Measurements from ENCODE around the gene NT5C3B.

Gene NT5C3B

GRCh38 chr17:41810659-41811548 lies 25.1 kb downstream of the NT5C3B start:
- no CpG with 5 or more reads among the region's 58 CpGs for WGBS (ENCODE audit: insufficient coverage, insufficient read length)
- no peaks in the 10 kb centered on the region for H3K27me3 ChIP-seq (ENCODE audit: control insufficient read depth, insufficient read depth, low read length)
- no peaks in the 10 kb centered on the region for H3K36me3 ChIP-seq (ENCODE audit: control insufficient read depth, insufficient read depth, low read length)
- H3K27ac ChIP-seq (ENCODE audit: low read length): no peak overlapping the region
- H3K4me3 ChIP-seq (ENCODE audit: low read length): peak overlapping the region; percentile 85
- no peaks in the 10 kb centered on the region for H3K4me1 ChIP-seq (ENCODE audit: control insufficient read depth, insufficient read depth, low read length)
- H3K9me3 ChIP-seq (ENCODE audit: control insufficient read depth, insufficient read depth, low read length): no peaks in the 10 kb centered on the region
- DNase-seq (ENCODE audit: low read depth, low spot score): no peak

- no peaks in the 10 kb centered on the region; the same call in 1 of the 2 replicates for H3K4me1 ChIP-seq (ENCODE audit: control insufficient read depth, insufficient read depth, low read length)
- H3K4me3 ChIP-seq (ENCODE audit: low read length): no peak overlapping the region
- H3K36me3 ChIP-seq (ENCODE audit: control insufficient read depth, insufficient read depth, low read length): no peaks in the 10 kb centered on the region
- H3K27me3 ChIP-seq (ENCODE audit: control insufficient read depth, insufficient read depth, low read length): no peaks in the 10 kb centered on the region
- no CpG with 5 or more reads among the region's 8 CpGs for WGBS (ENCODE audit: insufficient coverage, insufficient read length)
- H3K9me3 ChIP-seq (ENCODE audit: control insufficient read depth, insufficient read depth, low read length): no peaks in the 10 kb centered on the region
- H3K27ac ChIP-seq (ENCODE audit: low read length): no peak overlapping the region
- no peak for DNase-seq (ENCODE audit: low read depth, low spot score)
Observed at GRCh38 chr17:41806685-41807445, 29.2 kb downstream of the NT5C3B start.

- Histone ChIP-seq H3K27ac (ENCODE audit: low read length) (no peak overlapping the region), H3K36me3 (ENCODE audit: control insufficient read depth, insufficient read depth, low read length) (no peaks in the 10 kb centered on the region), H3K27me3 (ENCODE audit: control insufficient read depth, insufficient read depth, low read length) (no peaks in the 10 kb centered on the region), H3K4me3 (ENCODE audit: low read length) (no peak overlapping the region), H3K4me1 (ENCODE audit: control insufficient read depth, insufficient read depth, low read length) (peaks cover 4% of the 10 kb centered on the region), H3K9me3 (ENCODE audit: control insufficient read depth, insufficient read depth, low read length) (no peaks in the 10 kb centered on the region)
- DNase-seq (ENCODE audit: low read depth, low spot score): no peak
- no CpG with 5 or more reads among the region's 24 CpGs for WGBS (ENCODE audit: insufficient coverage, insufficient read length)
Observed at GRCh38 chr17:41803049-41804020, 32.7 kb downstream of the NT5C3B start.

GRCh38 chr17:41801374-41802271 lies 34.4 kb downstream of the NT5C3B start:
- DNase-seq (ENCODE audit: low read depth, low spot score): peak; percentile 81
- no CpG with 5 or more reads among the region's 14 CpGs for WGBS (ENCODE audit: insufficient coverage, insufficient read length)
- peaks cover 4% of the 10 kb centered on the region for H3K4me1 ChIP-seq (ENCODE audit: control insufficient read depth, insufficient read depth, low read length)
- no peaks in the 10 kb centered on the region for H3K36me3 ChIP-seq (ENCODE audit: control insufficient read depth, insufficient read depth, low read length)
- no peaks in the 10 kb centered on the region for H3K9me3 ChIP-seq (ENCODE audit: control insufficient read depth, insufficient read depth, low read length)
- no peaks in the 10 kb centered on the region for H3K27me3 ChIP-seq (ENCODE audit: control insufficient read depth, insufficient read depth, low read length)
- H3K27ac ChIP-seq (ENCODE audit: low read length): no peak overlapping the region
- H3K4me3 ChIP-seq (ENCODE audit: low read length): no peak overlapping the region

GRCh38 chr17:41800601-41801373 lies 35.2 kb downstream of the NT5C3B start:
- peaks cover 4% of the 10 kb centered on the region for H3K4me1 ChIP-seq (ENCODE audit: control insufficient read depth, insufficient read depth, low read length)
- no peaks in the 10 kb centered on the region for H3K9me3 ChIP-seq (ENCODE audit: control insufficient read depth, insufficient read depth, low read length)
- WGBS (ENCODE audit: insufficient coverage, insufficient read length): no CpG with 5 or more reads among the region's 18 CpGs
- H3K27ac ChIP-seq (ENCODE audit: low read length): no peak overlapping the region
- no peak overlapping the region for H3K4me3 ChIP-seq (ENCODE audit: low read length)
- peak; percentile 83 for DNase-seq (ENCODE audit: low read depth, low spot score)
- no peaks in the 10 kb centered on the region for H3K36me3 ChIP-seq (ENCODE audit: control insufficient read depth, insufficient read depth, low read length)
- H3K27me3 ChIP-seq (ENCODE audit: control insufficient read depth, insufficient read depth, low read length): no peaks in the 10 kb centered on the region

- WGBS (ENCODE audit: insufficient coverage, insufficient read length): no CpG with 5 or more reads among the region's 8 CpGs
- H3K9me3 ChIP-seq (ENCODE audit: control insufficient read depth, insufficient read depth, low read length): no peaks in the 10 kb centered on the region
- no peak for DNase-seq (ENCODE audit: low read depth, low spot score)
- peaks cover 4% of the 10 kb centered on the region for H3K4me1 ChIP-seq (ENCODE audit: control insufficient read depth, insufficient read depth, low read length)
- no peak overlapping the region for H3K4me3 ChIP-seq (ENCODE audit: low read length)
- H3K36me3 ChIP-seq (ENCODE audit: control insufficient read depth, insufficient read depth, low read length): no peaks in the 10 kb centered on the region
- H3K27me3 ChIP-seq (ENCODE audit: control insufficient read depth, insufficient read depth, low read length): no peaks in the 10 kb centered on the region
- H3K27ac ChIP-seq (ENCODE audit: low read length): no peak overlapping the region
Observed at GRCh38 chr17:41799366-41799765, 36.7 kb downstream of the NT5C3B start.

- WGBS (ENCODE audit: insufficient coverage, insufficient read length): no CpG with 5 or more reads among the region's 3 CpGs
- Histone ChIP-seq H3K36me3 (ENCODE audit: control insufficient read depth, insufficient read depth, low read length) (no peaks in the 10 kb centered on the region), H3K9me3 (ENCODE audit: control insufficient read depth, insufficient read depth, low read length) (no peaks in the 10 kb centered on the region), H3K27ac (ENCODE audit: low read length) (no peak overlapping the region), H3K4me3 (ENCODE audit: low read length) (no peak overlapping the region), H3K27me3 (ENCODE audit: control insufficient read depth, insufficient read depth, low read length) (no peaks in the 10 kb centered on the region), H3K4me1 (ENCODE audit: control insufficient read depth, insufficient read depth, low read length) (peaks cover 10% of the 10 kb centered on the region)
- no peak for DNase-seq (ENCODE audit: low read depth, low spot score)
Observed at GRCh38 chr17:41797377-41797776, 38.7 kb downstream of the NT5C3B start.

GRCh38 chr17:41796121-41796895 lies 39.7 kb downstream of the NT5C3B start:
- no peak overlapping the region for H3K27ac ChIP-seq (ENCODE audit: low read length)
- H3K4me3 ChIP-seq (ENCODE audit: low read length): no peak overlapping the region
- WGBS (ENCODE audit: insufficient coverage, insufficient read length): no CpG with 5 or more reads among the region's 10 CpGs
- DNase-seq (ENCODE audit: low read depth, low spot score): no peak
- no peaks in the 10 kb centered on the region for H3K27me3 ChIP-seq (ENCODE audit: control insufficient read depth, insufficient read depth, low read length)
- no peaks in the 10 kb centered on the region for H3K36me3 ChIP-seq (ENCODE audit: control insufficient read depth, insufficient read depth, low read length)
- H3K9me3 ChIP-seq (ENCODE audit: control insufficient read depth, insufficient read depth, low read length): no peaks in the 10 kb centered on the region
- peaks cover 10% of the 10 kb centered on the region for H3K4me1 ChIP-seq (ENCODE audit: control insufficient read depth, insufficient read depth, low read length)
